Fibroblast of skin of scalp (primary cell): ENCODE measurements around the gene TMEM40. TPM values are rescaled to one million over a fixed set of nuclear protein-coding genes. Genes with fewer than 3 reads are reported as not detected.
"Not testable (repeated sequence)": the region's sequence is repeated elsewhere in the genome, so short reads cannot be mapped to it uniquely, and the experiment has no call there.

Experiments used
- DNase-seq: peaks from one replicate; pipeline ENCODE4 v3.0.0-alpha.2; 2013
- polyA plus RNA-seq, 2 experiments: library from polyadenylated mRNA; unstranded; fragments of 120-200 nt; gene quantifications; one replicate each; pipeline ENCODE4 v1.2.1, GENCODE V29; 2013; ENCODE audit not compliant: insufficient read length in 2 of 2

The TMEM40 gene, protein sequence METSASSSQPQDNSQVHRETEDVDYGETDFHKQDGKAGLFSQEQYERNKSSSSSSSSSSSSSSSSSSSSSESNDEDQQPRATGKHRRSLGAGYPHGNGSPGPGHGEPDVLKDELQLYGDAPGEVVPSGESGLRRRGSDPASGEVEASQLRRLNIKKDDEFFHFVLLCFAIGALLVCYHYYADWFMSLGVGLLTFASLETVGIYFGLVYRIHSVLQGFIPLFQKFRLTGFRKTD
- polyA plus RNA-seq (2013, experiment 1 of 2; ENCODE audit: insufficient read length): 0.13 TPM
- 0.65 TPM for polyA plus RNA-seq (2013, experiment 2 of 2; ENCODE audit: insufficient read length)

GRCh38 chr3:12759097-12759679 is at the start of gene TMEM40:
Gene TMEM40 (minus strand): TSS chr3:12759259. CDS start chr3:12749832, 9,427 bp downstream.
- no peak for DNase-seq

GRCh38 chr3:12808587-12808986 is 49.5 kb upstream of the TMEM40 start:
- DNase-seq: no peak

- DNase-seq: no peak
These were observed 48.7 kb upstream of the TMEM40 start for GRCh38 chr3:12807601-12808359.

GRCh38 chr3:12807066-12807465 is 48.0 kb upstream of the TMEM40 start:
- DNase-seq: no peak

DNA sequence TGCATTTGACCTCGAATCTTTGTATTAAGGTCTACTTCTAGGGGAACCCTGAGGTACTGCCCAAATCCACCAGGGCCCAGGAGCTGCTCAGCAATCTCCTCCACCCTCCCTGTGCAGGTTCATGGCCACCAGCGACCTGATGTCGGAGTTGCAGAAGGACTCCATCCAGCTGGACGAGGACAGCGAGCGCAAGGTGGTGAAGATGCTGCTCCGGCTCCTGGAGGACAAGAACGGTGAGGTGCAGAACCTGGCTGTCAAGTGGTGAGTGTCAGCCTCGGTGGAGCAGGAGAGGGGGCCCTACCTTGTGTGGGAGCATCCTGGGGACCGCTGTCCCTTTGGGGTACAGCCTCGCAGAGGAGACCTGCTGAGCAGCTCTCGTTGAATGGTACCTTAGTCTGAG is 44.3 kb upstream of the TMEM40 start:
- no peak for DNase-seq

- no peak for DNase-seq
These were observed 40.7 kb upstream of the TMEM40 start for GRCh38 chr3:12799525-12800440.

GRCh38 chr3:12798559-12799179 is 39.6 kb upstream of the TMEM40 start:
- DNase-seq: no peak

GRCh38 chr3:12797892-12798558 is 39.0 kb upstream of the TMEM40 start:
- no peak for DNase-seq

DNA sequence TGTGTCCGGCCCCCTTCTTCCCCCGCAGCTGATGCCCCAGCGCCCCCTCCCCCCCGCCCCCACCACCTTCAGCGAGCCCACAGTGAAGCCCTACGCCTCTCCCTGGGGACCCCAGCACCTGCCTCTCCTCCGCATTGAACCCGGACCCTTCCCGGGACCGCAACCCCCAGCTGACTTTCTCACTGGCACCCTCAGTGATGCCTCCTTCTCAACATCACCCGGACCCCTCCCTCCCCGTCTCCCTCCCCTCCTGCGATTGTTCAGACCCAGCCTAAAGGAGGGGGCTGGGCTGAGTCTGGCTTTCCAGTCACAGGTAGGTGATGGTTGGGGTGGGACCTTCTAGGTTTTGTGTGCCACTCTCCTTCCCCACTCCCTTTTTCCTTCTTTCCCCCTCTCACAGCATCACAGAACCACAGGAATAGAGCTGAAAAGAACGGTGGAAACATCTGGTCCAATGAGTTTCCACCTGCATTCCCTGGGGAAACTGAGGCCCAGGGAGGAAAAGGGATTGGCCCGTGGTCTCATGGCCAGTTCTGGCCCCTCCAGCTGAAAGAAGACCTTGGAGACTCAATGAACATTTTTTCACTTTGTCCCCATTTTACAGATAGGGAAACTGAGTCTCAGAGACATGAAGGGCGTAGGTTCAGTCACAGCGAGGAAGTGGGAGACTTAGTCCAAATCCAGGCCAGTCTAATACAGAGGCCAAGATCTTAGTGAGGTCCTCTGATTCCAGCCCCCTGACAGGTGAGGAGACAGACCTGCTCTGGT is 38.2 kb upstream of the TMEM40 start:
- no peak for DNase-seq

- peak; percentile 61 for DNase-seq
These were observed 37.4 kb upstream of the TMEM40 start, which contains the start of gene CAND2 for GRCh38 chr3:12796171-12797123. Gene CAND2 (plus strand): TSS chr3:12796680. CDS start chr3:12796721, 41 bp downstream.

- DNase-seq: no peak
These were observed 34.6 kb upstream of the TMEM40 start for GRCh38 chr3:12793701-12794100.

DNA sequence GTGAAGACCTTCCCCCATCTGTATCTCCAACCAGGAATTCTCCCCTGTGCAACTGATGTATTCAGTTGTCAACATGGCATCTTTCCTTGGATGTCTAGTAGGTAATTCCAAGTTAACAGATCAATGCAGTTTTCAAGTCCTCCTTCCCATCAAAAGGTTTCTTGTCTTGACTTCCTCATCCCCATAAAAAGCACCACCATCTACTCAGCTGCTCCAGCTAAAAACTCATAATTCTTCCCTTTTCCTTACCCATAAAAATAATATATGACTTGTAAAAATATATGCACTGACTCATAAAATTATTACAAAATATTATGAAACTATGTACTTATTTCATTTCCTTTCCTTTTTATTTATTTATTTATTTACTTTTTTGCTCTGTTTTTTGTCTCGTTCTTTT is 32.4 kb upstream of the TMEM40 start:
- no peak for DNase-seq

- not testable (repeated sequence) for DNase-seq
These were observed 29.1 kb upstream of the TMEM40 start for GRCh38 chr3:12787967-12788690.

- peak; percentile 35 for DNase-seq
These were observed 28.3 kb upstream of the TMEM40 start for GRCh38 chr3:12787346-12787745.

DNA sequence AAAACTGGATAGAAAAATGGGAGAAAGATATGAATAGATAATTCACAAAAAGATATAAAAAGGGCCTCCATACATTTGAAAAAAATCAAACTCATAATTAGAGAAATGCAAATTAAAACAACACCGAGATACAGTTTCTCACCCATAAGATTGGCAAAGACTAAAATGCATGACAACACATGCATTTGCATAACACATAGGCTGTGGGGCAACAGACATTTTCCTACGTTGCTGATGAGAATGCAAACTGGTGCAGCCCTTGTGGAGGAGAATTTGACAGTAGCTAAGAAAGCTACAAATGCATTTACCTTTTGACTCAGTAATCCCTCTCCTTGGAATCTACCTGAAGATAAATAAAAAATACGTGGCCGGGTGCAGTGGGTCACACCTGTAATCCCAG is 26.0 kb upstream of the TMEM40 start:
- no peak for DNase-seq

GRCh38 chr3:12782172-12782815 is 23.2 kb upstream of the TMEM40 start:
- DNase-seq: no peak

DNA sequence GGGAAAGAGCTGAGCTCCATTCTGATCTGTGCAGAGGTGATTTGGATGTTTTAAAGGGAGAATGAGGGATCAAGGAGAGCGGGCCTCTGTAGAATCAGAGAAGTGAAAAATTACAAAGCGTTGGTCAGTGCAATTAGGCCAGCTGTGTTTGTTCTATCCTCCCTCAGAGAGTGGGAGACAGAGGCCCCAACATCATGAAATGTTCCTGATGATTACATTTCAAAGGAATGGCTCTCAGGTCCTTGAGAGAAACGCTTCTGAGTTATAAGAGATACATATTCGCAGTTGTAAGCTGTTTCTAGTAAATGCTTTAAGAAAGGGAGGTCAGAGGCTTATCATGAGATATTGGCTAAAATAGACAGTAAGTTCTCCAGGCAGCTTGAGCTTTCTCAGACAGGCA is 21.7 kb upstream of the TMEM40 start:
- no peak for DNase-seq

DNA sequence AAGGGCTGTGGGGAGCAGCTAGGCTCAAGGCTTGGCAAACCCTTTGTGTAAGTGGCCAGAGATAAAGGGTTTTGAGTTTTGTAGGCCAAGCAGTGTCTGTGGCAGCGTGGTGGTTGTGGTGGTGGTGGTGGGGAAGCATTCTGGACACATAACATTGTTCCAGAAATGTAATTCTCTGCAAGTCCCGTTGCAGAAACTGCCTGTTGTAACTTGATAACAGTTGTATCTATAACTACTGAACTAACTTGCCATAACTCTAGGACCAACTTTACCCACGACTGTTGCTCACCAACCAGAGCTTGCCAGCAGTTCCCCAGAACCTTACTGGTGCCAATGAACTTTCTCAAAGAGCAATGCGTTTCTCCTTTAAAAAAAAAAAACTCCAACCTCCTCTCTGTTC is 18.1 kb upstream of the TMEM40 start:
- no peak for DNase-seq
